GM10248 (cell line): ENCODE measurements around the gene HBG1.

Experiments
- CTCF ChIA-PET: fragments of 300-600 bp; sonication (Branson Sonifier 250); formaldehyde crosslinking; extraction: SDS; loops from one replicate; lab custom pipeline; 2021; ENCODE audit warnings: antibody characterized with exemption; lab: Yijun Ruan, JAX
- POLR2A ChIA-PET: fragments of 350-650 bp; sonication (Branson Sonifier 250); formaldehyde crosslinking; extraction: SDS; loops from one replicate; lab custom pipeline; 2020; ENCODE audit warnings: antibody characterized with exemption; lab: Yijun Ruan, JAX
- DNase-seq: peaks from one replicate; pipeline ENCODE4 v3.0.0; 2012; ENCODE audit errors: extremely low spot score
- CTCF ChIP-seq: IDR thresholded peaks from 2 replicates; pipeline ENCODE4 v1.5.1; 2012; ENCODE audit warnings: mild to moderate bottlenecking, low read depth; ENCODE audit errors: extremely low read depth, missing control alignments, control extremely low read depth

HBG1 gene

GRCh38 chr11:5200582-5200981 is 49.1 kb downstream of the HBG1 start, which contains the start of gene OR51V1:
Gene OR51V1 (minus strand): TSS chr11:5200682. CDS start chr11:5200682, 0 bp downstream.
- CTCF ChIA-PET: interaction anchor here (4.4 kb wide), 1 partner anchor 12 kb away, joined by 20 read pairs; no protein-coding TSS in a partner anchor
- TF ChIP-seq CTCF: no peak

GRCh38 chr11:5198285-5198684 is 51.4 kb downstream of the HBG1 start:
- no peak for DNase-seq
- CTCF ChIA-PET: interaction anchor here (1.6 kb wide), 1 partner anchor 10 kb away, joined by 4 read pairs; no protein-coding TSS in a partner anchor
- TF ChIP-seq CTCF: no peak
- POLR2A ChIA-PET: no interaction called here

More at GRCh38 chr11:5200582-5200981, 49.1 kb downstream of the HBG1 start, which contains the start of gene OR51V1:
- no peak for DNase-seq
- POLR2A ChIA-PET: no interaction called here
